GM18517 (cell line): Measurements from ENCODE around the gene DISP3.

ENCODE experiments used
- ATAC-seq: cut with Tn5 transposase; IDR thresholded peaks from one replicate; pipeline ENCODE4 v1.9.1; 2021; ENCODE audit warnings: mild to moderate bottlenecking, moderate library complexity; ENCODE audit not compliant: unreplicated experiment

Gene DISP3

GRCh38 chr1:11514366-11514765 lies 35.4 kb downstream of the DISP3 start:
- no peak for ATAC-seq

- no peak for ATAC-seq
Observed at GRCh38 chr1:11515368-11516300, 36.7 kb downstream of the DISP3 start.

GRCh38 chr1:11516961-11517635 lies 38.1 kb downstream of the DISP3 start:
- ATAC-seq: no peak

GRCh38 chr1:11518016-11518701 lies 39.2 kb downstream of the DISP3 start:
- no peak for ATAC-seq

GRCh38 chr1:11518791-11519628 lies 40.1 kb downstream of the DISP3 start:
- ATAC-seq: no peak

GRCh38 chr1:11519629-11520031 lies 40.7 kb downstream of the DISP3 start:
- ATAC-seq: no peak

- ATAC-seq: no peak
Observed at GRCh38 chr1:11520531-11521233, 41.7 kb downstream of the DISP3 start.

GRCh38 chr1:11521582-11522399 lies 42.8 kb downstream of the DISP3 start:
- no peak for ATAC-seq

GRCh38 chr1:11522400-11523235 lies 43.7 kb downstream of the DISP3 start:
- ATAC-seq: no peak

GRCh38 chr1:11523261-11523660 lies 44.3 kb downstream of the DISP3 start:
- no peak for ATAC-seq

- no peak for ATAC-seq
Observed at GRCh38 chr1:11523746-11524464, 45.0 kb downstream of the DISP3 start.

- ATAC-seq: no peak
Observed at GRCh38 chr1:11524465-11525150, 45.7 kb downstream of the DISP3 start.

- no peak for ATAC-seq
Observed at GRCh38 chr1:11525151-11525505, 46.2 kb downstream of the DISP3 start.

GRCh38 chr1:11525516-11525915 lies 46.6 kb downstream of the DISP3 start:
- no peak for ATAC-seq

- ATAC-seq: no peak
Observed at GRCh38 chr1:11526071-11526895, 47.3 kb downstream of the DISP3 start.
